Hypothalamus (tissue), 51 donors: Measurements from ENCODE around the gene PTRH1.

Experiments
- DNase-seq, 51 donors: peaks; one replicate each; lab custom pipeline; 2025; lab: John Stamatoyannopoulos, UW

Gene PTRH1

GRCh38 chr9:127722055-127722745 lies 6.7 kb upstream of the PTRH1 start:
- no peak for DNase-seq

- peak in 1 of 51 donors; percentile 17 for DNase-seq
Observed at GRCh38 chr9:127721391-127721821, 5.9 kb upstream of the PTRH1 start.

GRCh38 chr9:127720865-127721227 lies 5.4 kb upstream of the PTRH1 start:
- no peak for DNase-seq

GRCh38 chr9:127720031-127720864 lies 4.8 kb upstream of the PTRH1 start:
- no peak for DNase-seq

GRCh38 chr9:127717766-127718165 lies 2.3 kb upstream of the PTRH1 start:
- peak in 10 of 51 donors; percentile 9 to 47 (median 22) for DNase-seq

- DNase-seq = peak in 1 of 51 donors; percentile 46
Observed at GRCh38 chr9:127716412-127716811, 949 bp upstream of the PTRH1 start.

- no peak for DNase-seq
Observed at GRCh38 chr9:127714951-127715469, 453 bp downstream of the PTRH1 start.

GRCh38 chr9:127714020-127714750 lies 1.3 kb downstream of the PTRH1 start:
- no peak for DNase-seq

- no peak for DNase-seq
Observed at GRCh38 chr9:127712867-127713266, 2.6 kb downstream of the PTRH1 start.

- DNase-seq = no peak
Observed at GRCh38 chr9:127712371-127712770, 3.1 kb downstream of the PTRH1 start.

GRCh38 chr9:127711831-127712274 lies 3.6 kb downstream of the PTRH1 start:
- no peak for DNase-seq

- DNase-seq = no peak
Observed at GRCh38 chr9:127711226-127711701, 4.2 kb downstream of the PTRH1 start.

- DNase-seq = no peak
Observed at GRCh38 chr9:127710204-127710783, 5.2 kb downstream of the PTRH1 start.

GRCh38 chr9:127708952-127709587 lies 6.4 kb downstream of the PTRH1 start:
- no peak for DNase-seq

- DNase-seq = no peak
Observed at GRCh38 chr9:127707766-127708165, 7.7 kb downstream of the PTRH1 start.

GRCh38 chr9:127706836-127707241 lies 8.6 kb downstream of the PTRH1 start, which contains the start of gene CFAP157:
Gene CFAP157, plus strand, starts transcription at chr9:127706988. Its CDS starts 44 bp downstream, at chr9:127707032.
- DNase-seq = peak in 5 of 51 donors; percentile 10 to 32 (median 16)

GRCh38 chr9:127705577-127706379 lies 9.7 kb downstream of the PTRH1 start:
- DNase-seq = no peak

- no peak for DNase-seq
Observed at GRCh38 chr9:127703289-127703946, 12.0 kb downstream of the PTRH1 start.
